ENCODE measurements around the gene ARL4C.

- TF ChIP-seq EZH2phosphoT487 (IDR thresholded peaks at IDR 0.05; ENCODE audit: borderline replicate concordance) (no peak), CTCF (conservative IDR thresholded peaks at IDR 0.05; ENCODE audit: low read length) (no peak)
Observed at GRCh38 chr2:234448506-234449184, 48.2 kb downstream of the ARL4C start.
